ENCODE data around the gene NMRK1. TPM values are rescaled to one million over a fixed set of nuclear protein-coding genes. Genes with fewer than 3 reads are reported as not detected.

Gene NMRK1
- total and polyA plus RNA-seq, 2 of the 13 experiments (the other 11 are each of a cell fraction or from before 2014, with no cell fraction given): 9.1 to 12.9 TPM

- TF ChIP-seq ZHX1 (CRISPR knock-in tag; IDR thresholded peaks at IDR 0.05; ENCODE audit: low read depth): no peak
- TF ChIP-seq ZMYM2 (CRISPR knock-in tag; IDR thresholded peaks at IDR 0.05): peak; percentile 93
- TF ChIP-seq U2AF2 (IDR thresholded peaks at IDR 0.05; ENCODE audit: low read depth, low read length): no peak
- TF ChIP-seq UBTF (CRISPR knock-in tag; IDR thresholded peaks at IDR 0.05): no peak
- no peak for TF ChIP-seq KLF6 (CRISPR knock-in tag; IDR thresholded peaks at IDR 0.05)
- no peak for TF ChIP-seq BCLAF1 (IDR thresholded peaks at IDR 0.05)
- TF ChIP-seq PBX3 (CRISPR knock-in tag; IDR thresholded peaks at IDR 0.05; ENCODE audit: borderline replicate concordance): no peak
- no peak for TF ChIP-seq ZNF589 (CRISPR knock-in tag; conservative IDR thresholded peaks at IDR 0.05)
- TF ChIP-seq TFDP1 (CRISPR knock-in tag; IDR thresholded peaks at IDR 0.05; ENCODE audit: borderline replicate concordance): no peak
- TF ChIP-seq SPEN (CRISPR knock-in tag; IDR thresholded peaks at IDR 0.05; ENCODE audit: low read depth): no peak
- no peak for TF ChIP-seq PCBP1 (IDR thresholded peaks at IDR 0.05; ENCODE audit: borderline replicate concordance, low read depth, low read length)
- TF ChIP-seq HMGXB4 (CRISPR knock-in tag; IDR thresholded peaks at IDR 0.05; ENCODE audit: borderline replicate concordance in 1 of 2, low read depth in 1 of 2): no peak
- TF ChIP-seq ZNF513 (CRISPR knock-in tag; conservative IDR thresholded peaks at IDR 0.05): no peak
These were observed 1.2 kb downstream of the NMRK1 start (continued) for GRCh38 chr9:75086541-75087288.

Measured in HepG2 (cell line).